Glomerular visceral epithelial cell (primary cell): ENCODE measurements around the gene ERC1.

Experiments
- DNase-seq: peaks from one replicate; pipeline ENCODE4 v3.0.0-alpha.2; 2016; ENCODE audit errors: extremely low spot score

ERC1 gene

DNA sequence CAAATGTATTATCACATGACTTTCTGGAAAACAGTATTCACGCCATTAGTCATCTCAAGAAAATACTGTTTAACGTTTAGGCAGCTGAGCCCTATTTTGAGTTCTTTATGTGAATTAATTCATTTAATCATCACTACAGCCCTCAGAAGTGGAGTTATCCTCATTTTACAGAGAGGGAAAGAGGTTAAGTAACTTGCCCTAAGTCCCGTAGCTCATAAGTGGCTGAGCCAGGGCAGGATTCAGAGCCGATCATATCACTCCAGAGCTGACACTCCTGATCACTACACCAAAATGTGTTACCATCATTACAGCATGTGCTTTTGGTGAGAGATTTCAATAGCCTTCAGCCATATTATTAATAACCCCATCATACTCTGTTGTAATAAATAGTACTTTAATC, 392.7 kb downstream of the ERC1 start:
- DNase-seq = no peak

DNA sequence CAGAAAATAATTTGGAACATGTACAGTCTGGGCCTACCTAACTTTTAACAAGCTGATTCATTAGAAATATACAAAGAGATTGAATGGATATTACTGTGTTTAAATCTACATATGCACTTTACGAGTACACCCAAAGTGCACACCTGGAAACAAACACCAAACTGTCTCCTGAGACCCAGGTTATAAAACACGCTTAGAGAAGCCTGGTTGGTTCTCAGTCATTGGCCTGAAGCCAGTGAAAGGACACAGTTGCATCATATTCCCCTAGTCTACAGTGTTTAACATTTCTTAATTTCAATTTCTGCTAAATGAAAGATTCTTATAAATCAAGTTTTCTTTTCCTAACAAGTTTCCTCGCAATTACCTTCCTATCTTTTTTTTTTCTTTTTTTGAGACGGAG, 393.9 kb downstream of the ERC1 start:
- DNase-seq = no peak

- no peak for DNase-seq
Measured at GRCh38 chr12:1391722-1392121, 400.7 kb downstream of the ERC1 start.

- no peak for DNase-seq
Measured at GRCh38 chr12:1395421-1395955, 404.5 kb downstream of the ERC1 start.

DNA sequence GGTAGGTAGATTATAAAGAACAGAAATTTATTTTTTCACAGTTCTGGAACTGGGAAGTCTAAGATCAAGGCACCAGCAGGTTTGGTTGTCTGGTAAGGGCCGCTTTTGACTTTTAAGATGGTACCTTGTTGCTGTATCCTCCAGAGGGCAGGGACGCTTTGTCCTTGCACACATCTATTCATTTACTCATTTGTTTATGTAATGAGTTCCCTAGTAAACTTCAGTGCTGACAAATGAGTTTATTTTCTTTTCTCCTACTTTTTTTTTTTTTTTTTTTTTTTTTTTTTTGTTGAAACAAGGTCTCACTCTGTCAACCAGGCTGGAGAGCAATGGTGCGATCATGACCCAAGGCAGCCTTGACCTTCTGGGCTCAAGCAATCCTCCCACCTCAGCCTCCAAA, 407.6 kb downstream of the ERC1 start:
- no peak for DNase-seq

- DNase-seq = no peak
Measured at GRCh38 chr12:1401891-1402290, 410.9 kb downstream of the ERC1 start.

DNA sequence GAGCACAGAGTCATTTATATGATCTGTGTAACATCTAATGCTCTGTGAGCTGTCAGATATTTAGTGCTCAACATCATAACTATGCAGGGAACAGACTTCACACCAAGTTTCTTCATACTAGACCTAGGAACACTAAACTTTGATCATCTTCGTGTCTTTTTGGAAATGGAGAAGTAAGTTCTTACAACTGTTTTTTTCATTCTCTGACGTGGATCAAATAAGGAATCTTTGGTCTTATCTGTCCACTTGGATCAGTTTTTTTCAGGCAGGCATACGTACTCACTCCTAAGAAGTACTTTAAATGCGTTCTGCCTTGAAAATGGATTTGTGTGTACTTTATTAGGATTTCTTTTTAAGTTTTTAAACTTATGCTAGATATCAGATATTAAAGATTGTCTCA, 412.4 kb downstream of the ERC1 start:
- no peak for DNase-seq

DNA sequence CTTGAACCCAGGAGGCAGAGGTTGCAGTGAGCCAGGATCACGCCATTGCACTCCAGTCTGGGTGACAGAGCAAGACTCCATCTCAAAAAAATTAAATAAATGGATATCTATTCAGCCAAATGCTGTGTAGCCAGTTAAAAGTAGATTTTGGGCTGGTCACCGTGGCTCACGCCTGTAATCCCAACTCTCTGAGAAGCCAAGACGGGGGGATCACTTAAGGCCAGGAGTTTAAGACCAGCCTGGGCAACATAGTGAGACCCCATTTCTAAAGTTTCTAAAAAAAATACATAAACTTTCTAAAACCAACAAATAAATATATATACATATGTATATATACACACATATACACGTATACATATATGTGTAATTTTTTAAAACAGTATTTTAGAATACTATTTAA, 414.6 kb downstream of the ERC1 start:
- no peak for DNase-seq

GRCh38 chr12:1410794-1411193, 419.8 kb downstream of the ERC1 start:
- no peak for DNase-seq

DNA sequence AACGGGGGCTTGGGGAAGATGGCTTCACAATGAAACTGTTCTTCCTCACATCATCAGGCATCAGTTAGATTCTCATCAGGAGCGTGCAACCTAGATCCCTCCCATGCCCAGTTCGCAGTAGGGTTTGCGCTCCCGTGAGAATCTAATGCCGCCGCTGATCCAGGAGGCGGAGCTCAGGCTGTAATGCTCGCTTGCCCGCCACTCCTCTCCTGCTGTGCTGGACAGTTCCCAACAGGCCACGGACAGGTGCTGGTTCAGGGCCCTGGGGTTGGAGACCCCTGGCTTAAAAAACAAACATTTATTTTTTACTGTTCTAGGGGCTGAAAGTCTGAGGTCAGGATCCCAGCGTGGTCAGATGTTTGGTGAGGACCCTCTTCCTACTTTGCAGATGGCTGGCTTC, 422.9 kb downstream of the ERC1 start:
- no peak for DNase-seq

GRCh38 chr12:1418144-1418543, 427.1 kb downstream of the ERC1 start:
- no peak for DNase-seq

- DNase-seq = no peak
Measured at GRCh38 chr12:1419849-1420371, 428.9 kb downstream of the ERC1 start.

DNA sequence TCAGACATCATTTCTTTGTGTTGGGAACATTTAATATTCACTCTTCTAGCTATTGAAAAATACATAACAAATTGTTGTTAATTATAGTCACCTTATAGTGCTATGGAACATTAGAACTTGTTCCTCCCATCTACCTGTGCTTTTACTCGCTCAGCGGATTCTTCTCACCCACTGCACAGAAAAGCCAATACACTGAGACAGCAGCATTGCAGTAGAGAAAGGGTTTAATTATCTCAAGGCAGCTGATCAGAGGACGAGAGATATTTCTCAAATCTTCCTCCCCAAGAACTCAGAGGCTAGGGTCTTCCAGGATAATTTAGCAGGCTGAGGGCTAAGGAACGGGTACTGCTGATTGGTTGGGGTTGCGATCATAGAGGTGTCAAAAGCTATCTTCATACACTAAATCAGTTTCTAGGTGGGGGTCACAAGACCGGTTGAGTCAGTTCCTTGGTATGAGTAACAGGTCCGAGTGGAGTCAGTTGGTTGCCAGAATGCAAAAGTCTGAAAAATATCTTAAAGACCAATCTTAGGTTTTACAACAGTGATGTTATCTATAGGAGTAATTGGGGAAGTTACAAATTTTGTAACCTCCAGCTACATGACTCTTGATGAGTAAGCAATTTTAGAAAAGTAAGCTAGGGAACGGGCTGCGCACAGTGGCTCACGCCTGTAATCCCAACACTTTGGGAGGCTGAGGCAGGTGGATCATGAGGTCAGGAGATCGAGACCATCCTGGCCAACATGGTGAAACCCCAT, 430.2 kb downstream of the ERC1 start:
- DNase-seq = no peak

DNA sequence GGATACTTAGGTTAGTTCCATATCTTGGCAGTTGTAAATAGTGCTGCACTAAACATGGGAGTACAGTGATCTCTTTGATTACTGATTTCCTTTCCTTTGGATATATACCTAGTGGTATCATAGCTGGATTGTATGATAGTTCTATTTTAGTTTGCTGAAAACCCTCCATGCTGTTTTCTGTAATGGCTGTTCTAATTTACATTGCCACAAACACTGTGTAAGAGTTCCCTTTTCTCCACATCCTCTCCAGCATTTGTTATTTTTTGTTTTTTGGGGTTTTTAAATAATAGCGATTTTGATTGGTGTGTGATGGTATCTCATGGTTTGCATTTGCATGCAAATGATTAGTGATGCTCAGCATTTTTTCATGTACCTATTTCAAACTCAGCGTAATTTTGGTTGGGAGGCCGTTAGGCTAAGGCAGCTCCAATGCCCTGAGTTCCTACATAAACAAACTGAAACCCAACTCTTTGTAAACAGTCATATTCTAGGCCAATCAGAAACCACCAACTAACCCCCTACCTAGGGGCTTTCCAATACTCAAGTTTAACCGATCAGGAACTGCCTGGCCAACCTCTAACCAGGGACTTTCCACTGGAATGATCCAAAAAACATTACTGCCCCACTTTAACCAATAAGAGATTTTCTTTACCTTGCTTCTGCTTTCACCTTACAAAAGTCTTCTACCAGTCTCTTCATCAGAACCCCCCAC, 431.7 kb downstream of the ERC1 start:
- no peak for DNase-seq

- no peak for DNase-seq
Measured at GRCh38 chr12:1424674-1425395, 433.8 kb downstream of the ERC1 start.

DNA sequence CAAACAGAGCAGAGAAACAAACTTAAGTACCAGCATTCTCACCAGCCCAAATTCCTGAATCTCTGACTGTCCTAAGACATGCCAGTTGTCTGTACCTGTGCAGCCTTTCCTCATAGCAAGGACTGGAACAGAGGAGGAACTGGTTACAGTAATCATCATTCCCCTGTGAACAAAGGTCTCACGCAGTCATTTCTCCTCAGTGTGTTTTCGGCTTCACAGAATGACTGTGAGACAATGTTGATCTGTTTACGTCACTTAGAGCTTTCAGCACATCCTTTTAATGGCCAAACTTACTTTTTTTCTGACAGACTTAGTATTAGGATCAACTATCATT, 434.3 kb downstream of the ERC1 start:
- no peak for DNase-seq

GRCh38 chr12:1428671-1429070, 437.6 kb downstream of the ERC1 start:
- DNase-seq = no peak

- peak; percentile 35 for DNase-seq
Measured at GRCh38 chr12:1429980-1430379, 439.0 kb downstream of the ERC1 start.

- no peak for DNase-seq
Measured at GRCh38 chr12:1434296-1434955, 443.4 kb downstream of the ERC1 start.

GRCh38 chr12:1435044-1435443, 444.0 kb downstream of the ERC1 start:
- DNase-seq = no peak

DNA sequence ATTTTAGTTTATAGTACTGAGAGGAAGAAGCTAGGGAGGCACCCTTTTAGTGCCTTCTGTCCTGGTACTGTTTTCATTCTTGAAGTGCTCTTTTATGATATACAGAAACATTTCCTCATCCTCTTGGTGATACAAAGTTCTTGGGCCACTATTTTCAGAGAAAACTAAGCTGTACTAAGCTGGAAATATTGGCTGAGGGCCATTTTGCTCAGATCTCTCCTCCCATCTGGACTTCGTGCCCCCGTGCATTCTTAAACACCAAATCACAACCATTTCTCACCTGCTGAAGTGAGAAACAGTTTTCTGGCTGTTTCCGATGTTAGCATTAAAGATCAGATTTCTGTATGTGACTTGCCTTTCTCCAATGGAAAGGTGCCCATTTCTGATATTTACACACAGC, 444.4 kb downstream of the ERC1 start:
- DNase-seq = no peak

DNA sequence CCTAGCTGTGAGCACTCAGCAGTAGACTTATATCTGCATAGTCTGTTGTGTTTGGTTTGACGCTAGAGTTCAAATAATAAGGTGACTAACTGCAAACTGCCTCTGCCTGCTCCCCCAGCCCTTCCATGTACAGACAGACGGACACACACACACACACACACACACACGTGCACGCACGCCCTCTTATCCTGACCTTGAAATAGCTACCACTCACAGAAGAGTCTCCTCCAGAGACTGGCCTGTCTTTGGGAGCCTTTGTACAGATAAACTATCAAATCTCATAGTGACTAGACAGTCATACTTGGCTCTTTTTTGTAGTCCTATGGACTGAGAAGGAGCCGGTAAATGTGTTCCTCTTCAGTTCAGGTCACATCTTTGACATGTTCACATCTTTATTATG, 445.0 kb downstream of the ERC1 start:
- DNase-seq = no peak
